CD4-positive, alpha-beta T cell treated with Interleukin-10 for 1 hour (primary cell): ENCODE results near the gene DMPK.

ENCODE experiments used
- DNase-seq: peaks from one replicate; pipeline ENCODE4 v3.0.0-alpha.2; 2020

DMPK gene

GRCh38 chr19:45782162-45782691 lies at the start of gene DMPK:
Gene DMPK, minus strand, starts transcription at chr19:45782490. Its CDS starts 138 bp downstream, at chr19:45782352.
- no peak for DNase-seq

GRCh38 chr19:45828945-45829344 lies 46.7 kb upstream of the DMPK start:
- DNase-seq: no peak

GRCh38 chr19:45828523-45828922 lies 46.2 kb upstream of the DMPK start:
- DNase-seq: no peak

GRCh38 chr19:45827459-45828093 lies 45.3 kb upstream of the DMPK start:
- no peak for DNase-seq

- no peak for DNase-seq
These were observed 44.6 kb upstream of the DMPK start for GRCh38 chr19:45826934-45827333.

GRCh38 chr19:45825917-45826893 lies 43.9 kb upstream of the DMPK start:
- no peak for DNase-seq

- no peak for DNase-seq
These were observed 42.9 kb upstream of the DMPK start for GRCh38 chr19:45825263-45825605.

GRCh38 chr19:45824531-45825262 lies 42.4 kb upstream of the DMPK start:
- DNase-seq: no peak

- no peak for DNase-seq
These were observed 41.8 kb upstream of the DMPK start for GRCh38 chr19:45824041-45824471.

GRCh38 chr19:45823182-45823581 lies 40.9 kb upstream of the DMPK start:
- no peak for DNase-seq

- no peak for DNase-seq
These were observed 40.4 kb upstream of the DMPK start for GRCh38 chr19:45822716-45823115.

GRCh38 chr19:45821570-45821969 lies 39.3 kb upstream of the DMPK start:
- DNase-seq: no peak

GRCh38 chr19:45821103-45821521 lies 38.8 kb upstream of the DMPK start:
- no peak for DNase-seq

GRCh38 chr19:45820413-45821102 lies 38.3 kb upstream of the DMPK start:
- DNase-seq: no peak

- no peak for DNase-seq
These were observed 37.5 kb upstream of the DMPK start for GRCh38 chr19:45819769-45820168.

- no peak for DNase-seq
These were observed 35.5 kb upstream of the DMPK start for GRCh38 chr19:45817725-45818301.

GRCh38 chr19:45817010-45817724 lies 34.9 kb upstream of the DMPK start:
- DNase-seq: peak; percentile 96

GRCh38 chr19:45816236-45817009 lies 34.1 kb upstream of the DMPK start:
- no peak for DNase-seq

- DNase-seq: no peak
These were observed 33.4 kb upstream of the DMPK start for GRCh38 chr19:45815481-45816216.
